Lower lobe of right lung (tissue), 2 donors: ENCODE results near the gene MYRIP. TPM values are rescaled to one million over a fixed set of nuclear protein-coding genes. Genes with fewer than 3 reads are reported as not detected.
A peak's percentile ranks its signal among the peaks of the same experiment; 100 is the strongest.

Experiments used
- ATAC-seq, 2 donors: fragments of 200-7000 bp; cut with Tn5 transposase; one replicate each; pipeline ENCODE4 v1.9.1; 2020 to 2022; ENCODE audit warnings: mild to moderate bottlenecking in 2 of 2, moderate library complexity in 2 of 2
- DNase-seq: peaks from one replicate; pipeline ENCODE4 v3.0.0-alpha.2; 2020
- H3K27ac ChIP-seq: fragments of 200-600 bp; one replicate; pipeline ENCODE4 v1.8.0; 2022
- H3K27me3 ChIP-seq: fragments of 200-600 bp; one replicate; pipeline ENCODE4 v1.8.0; 2022; ENCODE audit warnings: low read depth
- H3K36me3 ChIP-seq: fragments of 200-600 bp; one replicate; pipeline ENCODE4 v1.8.0; 2022; ENCODE audit warnings: mild to moderate bottlenecking
- H3K4me1 ChIP-seq: fragments of 200-600 bp; one replicate; pipeline ENCODE4 v1.8.0; 2022
- H3K4me3 ChIP-seq: fragments of 200-600 bp; one replicate; pipeline ENCODE4 v1.8.0; 2022; ENCODE audit warnings: mild to moderate bottlenecking
- H3K9me3 ChIP-seq: fragments of 200-600 bp; one replicate; pipeline ENCODE4 v1.8.0; 2022
- intact Hi-C: fragments of 100-400 bp; cut with DNase I; formaldehyde crosslinking; loops from one replicate; pipeline ENCODE4 v1.11.0; 2022
- total RNA-seq: library from RNA; stranded (reverse); fragmentation: NEBNext Ultra II Directional; extraction: Animal tissue kit (Norgen Biotek cat#: 25700); gene quantifications from one replicate; pipeline ENCODE4 v1.2.1, GENCODE V29; 2021
- TF ChIP-seq, protein P1 (sequence below): fragments of 200-600 bp; IDR thresholded peaks from one replicate; pipeline ENCODE4 v1.8.0; 2022; ENCODE audit warnings: antibody characterized with exemption, mild to moderate bottlenecking
- donor health status: DM: no; HTN: yes; CAD: no; lungs with severe emphysema.

The MYRIP gene
- total RNA-seq, 1 donor from 2014 or later, result 1.8 TPM

DNA sequence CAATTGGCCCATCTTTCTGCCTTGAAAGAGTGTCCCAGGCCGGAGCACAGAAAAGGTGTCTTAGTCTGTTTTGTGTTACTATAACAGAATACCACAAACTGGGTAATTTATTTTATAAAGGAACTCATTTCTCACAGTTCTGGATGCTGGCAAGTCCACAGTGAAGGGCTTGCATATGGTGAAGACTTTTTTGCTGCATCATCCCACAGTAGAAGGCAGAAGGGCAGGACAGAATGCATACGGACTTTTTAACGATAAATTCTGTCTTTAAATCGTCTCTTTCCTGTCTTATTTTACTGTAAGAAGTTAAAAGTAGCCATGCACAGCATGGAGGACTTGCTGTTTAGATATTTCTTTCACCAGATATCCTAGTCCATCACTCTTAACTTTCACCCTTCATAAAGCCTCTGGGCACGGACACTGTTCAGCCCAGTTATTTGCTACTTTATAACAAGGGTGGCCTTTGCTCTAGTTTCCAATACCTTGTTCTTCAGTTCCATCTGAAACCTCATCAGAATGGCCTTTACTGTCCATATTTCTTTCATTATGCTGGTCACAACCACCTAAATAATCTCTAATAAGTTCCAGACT, 489.8 kb downstream of the MYRIP start:
- no peaks in the 10 kb centered on the region for H3K9me3 ChIP-seq
- H3K36me3 ChIP-seq, result no peaks in the 10 kb centered on the region
- DNase-seq, result no peak
- peak overlapping the region; percentile 38 for H3K27ac ChIP-seq
- intact Hi-C loops, result no loop called here
- ATAC-seq, result no peak
- H3K4me3 ChIP-seq, result no peak overlapping the region
- H3K4me1 ChIP-seq, result peaks cover 12% of the 10 kb centered on the region
- TF ChIP-seq, protein P1, sequence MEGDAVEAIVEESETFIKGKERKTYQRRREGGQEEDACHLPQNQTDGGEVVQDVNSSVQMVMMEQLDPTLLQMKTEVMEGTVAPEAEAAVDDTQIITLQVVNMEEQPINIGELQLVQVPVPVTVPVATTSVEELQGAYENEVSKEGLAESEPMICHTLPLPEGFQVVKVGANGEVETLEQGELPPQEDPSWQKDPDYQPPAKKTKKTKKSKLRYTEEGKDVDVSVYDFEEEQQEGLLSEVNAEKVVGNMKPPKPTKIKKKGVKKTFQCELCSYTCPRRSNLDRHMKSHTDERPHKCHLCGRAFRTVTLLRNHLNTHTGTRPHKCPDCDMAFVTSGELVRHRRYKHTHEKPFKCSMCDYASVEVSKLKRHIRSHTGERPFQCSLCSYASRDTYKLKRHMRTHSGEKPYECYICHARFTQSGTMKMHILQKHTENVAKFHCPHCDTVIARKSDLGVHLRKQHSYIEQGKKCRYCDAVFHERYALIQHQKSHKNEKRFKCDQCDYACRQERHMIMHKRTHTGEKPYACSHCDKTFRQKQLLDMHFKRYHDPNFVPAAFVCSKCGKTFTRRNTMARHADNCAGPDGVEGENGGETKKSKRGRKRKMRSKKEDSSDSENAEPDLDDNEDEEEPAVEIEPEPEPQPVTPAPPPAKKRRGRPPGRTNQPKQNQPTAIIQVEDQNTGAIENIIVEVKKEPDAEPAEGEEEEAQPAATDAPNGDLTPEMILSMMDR, result no peak
- H3K27me3 ChIP-seq, result no peaks in the 10 kb centered on the region

DNA sequence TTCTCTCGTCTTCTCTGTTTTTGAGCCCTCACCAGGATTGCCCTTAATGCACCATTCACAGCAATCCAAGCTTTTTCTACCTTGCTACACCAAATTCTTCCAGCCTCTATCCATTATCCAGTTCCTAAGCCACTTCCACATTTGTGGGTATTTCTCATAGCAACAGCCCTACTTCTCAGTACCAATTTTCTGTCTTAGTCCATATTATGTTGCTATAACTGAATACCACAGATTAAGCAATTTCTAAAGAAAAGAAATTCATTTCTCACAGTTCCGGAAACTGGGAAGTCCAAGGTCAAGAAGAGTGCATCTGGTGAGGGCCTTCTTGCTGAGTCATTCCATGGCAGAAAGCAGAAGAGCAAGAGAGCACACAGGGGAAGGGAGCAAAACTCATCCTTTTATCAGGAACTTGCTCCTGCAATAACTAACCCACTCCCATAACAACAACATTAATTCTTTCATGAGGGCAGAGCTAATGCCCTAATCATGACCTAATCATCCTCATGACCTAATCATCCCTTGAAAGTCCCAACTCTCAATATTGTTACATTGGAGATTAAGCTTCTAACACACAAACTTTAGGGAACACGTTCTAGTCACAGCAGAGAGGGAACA, 490.4 kb downstream of the MYRIP start:
- ATAC-seq (peak; percentile 93 to 94), DNase-seq (no peak)
- TF ChIP-seq, protein P1, result no peak
- Histone ChIP-seq H3K36me3 (no peaks in the 10 kb centered on the region), H3K27me3 (no peaks in the 10 kb centered on the region), H3K27ac (peak overlapping the region; percentile 38), H3K4me1 (peaks cover 12% of the 10 kb centered on the region), H3K9me3 (no peaks in the 10 kb centered on the region), H3K4me3 (no peak overlapping the region)
- intact Hi-C loops, result no loop called here

DNA sequence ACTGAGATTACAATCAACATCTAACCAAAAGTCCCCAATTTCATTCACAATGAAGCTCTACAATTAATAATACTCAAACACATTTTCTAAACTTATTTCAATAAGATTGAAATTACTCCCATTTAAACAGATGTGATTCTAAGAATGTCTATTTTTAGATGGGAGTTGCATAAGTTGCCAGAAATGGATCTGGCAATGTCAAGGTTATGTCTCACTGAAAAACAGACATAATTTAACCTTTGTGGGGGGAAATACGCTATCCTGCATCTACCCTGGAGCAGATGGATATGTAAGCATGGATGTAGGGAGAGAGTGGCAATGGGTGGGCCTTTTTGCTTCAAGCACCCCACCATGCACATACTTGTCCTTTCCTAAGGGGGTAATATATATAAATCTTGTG, 493.4 kb downstream of the MYRIP start:
- intact Hi-C loops, result no loop called here
- Histone ChIP-seq H3K4me3 (no peak overlapping the region), H3K27me3 (no peaks in the 10 kb centered on the region), H3K4me1 (peaks cover 12% of the 10 kb centered on the region), H3K36me3 (no peaks in the 10 kb centered on the region), H3K27ac (no peak overlapping the region), H3K9me3 (no peaks in the 10 kb centered on the region)
- TF ChIP-seq, protein P1, result no peak
- DNase-seq, result no peak
- ATAC-seq, result no peak

DNA sequence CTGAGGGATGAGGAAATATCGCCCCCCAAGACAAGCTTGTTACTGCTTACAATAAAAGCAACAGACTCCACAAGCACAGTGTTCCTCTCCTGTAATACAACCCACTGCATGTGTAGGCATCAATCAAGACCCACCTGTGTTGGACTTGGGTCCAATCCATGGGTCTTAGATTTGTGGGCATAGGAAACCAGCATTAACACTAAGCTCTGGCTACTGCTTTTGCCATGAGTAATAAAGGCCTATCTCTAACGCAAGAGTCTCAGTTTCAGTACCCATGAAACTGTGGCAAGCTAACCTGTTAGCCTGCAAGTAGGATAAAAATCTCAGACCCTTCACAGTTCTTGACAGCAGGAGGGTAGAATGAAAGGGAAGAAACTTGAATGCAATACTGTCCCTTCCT, 494.9 kb downstream of the MYRIP start:
- no peak for DNase-seq
- H3K9me3 ChIP-seq, result no peaks in the 10 kb centered on the region
- TF ChIP-seq, protein P1, result no peak
- peaks cover 9% of the 10 kb centered on the region for H3K4me1 ChIP-seq
- no peaks in the 10 kb centered on the region for H3K36me3 ChIP-seq
- no peak overlapping the region for H3K4me3 ChIP-seq
- no peak overlapping the region for H3K27ac ChIP-seq
- ATAC-seq, result no peak
- intact Hi-C loops, result no loop called here
- H3K27me3 ChIP-seq, result no peaks in the 10 kb centered on the region

DNA sequence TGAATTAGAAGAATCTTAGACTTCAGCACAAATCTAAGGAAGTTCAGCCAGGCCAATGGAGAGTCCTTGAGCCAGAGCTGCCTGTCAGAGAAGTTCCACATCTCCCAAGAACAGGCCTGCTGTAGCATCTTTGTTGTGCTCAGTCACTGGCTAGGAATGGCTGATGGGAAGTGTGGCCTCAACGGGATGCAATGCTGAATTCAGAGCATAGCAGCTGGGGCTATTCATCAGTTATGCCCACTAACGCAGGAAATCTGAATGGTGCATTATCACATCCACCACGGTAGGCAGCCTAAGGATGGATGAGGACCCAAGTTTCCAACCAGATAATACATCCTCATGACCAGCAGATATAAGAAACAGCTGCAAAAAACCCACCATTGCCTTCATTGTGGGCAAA, 496.9 kb downstream of the MYRIP start:
- Histone ChIP-seq H3K36me3 (peaks cover 4% of the 10 kb centered on the region), H3K4me1 (peaks cover 10% of the 10 kb centered on the region), H3K27ac (no peak overlapping the region), H3K27me3 (no peaks in the 10 kb centered on the region), H3K4me3 (no peak overlapping the region), H3K9me3 (no peaks in the 10 kb centered on the region)
- TF ChIP-seq, protein P1, result no peak
- ATAC-seq (no peak), DNase-seq (no peak)
- intact Hi-C loops, result no loop called here
